Amygdala (tissue), 56 donors: ENCODE measurements around the gene ZNF727.
A peak's percentile ranks its signal among the peaks of the same experiment; 100 is the strongest.
"Not testable (repeated sequence)": the region's sequence is repeated elsewhere in the genome, so short reads cannot be mapped to it uniquely, and the experiment has no call there.

Source experiments
- DNase-seq, 56 donors: peaks; one replicate each; lab custom pipeline; 2025; lab: John Stamatoyannopoulos, UW

The ZNF727 gene

GRCh38 chr7:64045301-64046040, at the start of gene ZNF727:
ZNF727 (plus strand) TSS chr7:64045434; CDS start chr7:64045622, 188 bp downstream.
- peak in 55 of 56 donors; percentile 3 to 92 (median 73) for DNase-seq

- no peak for DNase-seq
Measured at GRCh38 chr7:63998549-63998948, 46.7 kb upstream of the ZNF727 start, which contains the start of gene ZNF722. ZNF722 (plus strand) TSS chr7:63998849; CDS start chr7:63998962, 113 bp downstream.

- not testable (repeated sequence) for DNase-seq
Measured at GRCh38 chr7:64015496-64015895, 29.7 kb upstream of the ZNF727 start.

GRCh38 chr7:64035388-64035787, 9.8 kb upstream of the ZNF727 start:
- no peak for DNase-seq

- peak in 6 of 56 donors; percentile 1 to 16 (median 4) for DNase-seq
Measured at GRCh38 chr7:64037095-64037494, 8.1 kb upstream of the ZNF727 start.

- peak in 3 of 56 donors; percentile 25 to 36 (median 34) for DNase-seq
Measured at GRCh38 chr7:64046041-64046389, 781 bp downstream of the ZNF727 start.

GRCh38 chr7:64077837-64078698, 32.8 kb downstream of the ZNF727 start:
- DNase-seq = not testable (repeated sequence)

GRCh38 chr7:64078699-64078994, 33.4 kb downstream of the ZNF727 start:
- DNase-seq = no peak

- no peak for DNase-seq
Measured at GRCh38 chr7:64087501-64087900, 42.3 kb downstream of the ZNF727 start.

- DNase-seq = not testable (repeated sequence)
Measured at GRCh38 chr7:64088863-64089262, 43.6 kb downstream of the ZNF727 start.
